B cell (primary cell): ENCODE results near the gene BACH2. TPM values are rescaled to one million over a fixed set of nuclear protein-coding genes. Genes with fewer than 3 reads are reported as not detected.

Experiments
- ATAC-seq: fragments of 200-7000 bp; cut with Tn5 transposase; one replicate; pipeline ENCODE4 v1.10.0; 2021; ENCODE audit warnings: low read depth, mild to moderate bottlenecking, moderate number of reproducible peaks, moderate library complexity
- CTCF ChIA-PET: fragments of 350-600 bp; sonication (Branson Sonifier 250); formaldehyde crosslinking; loops from one replicate; lab custom pipeline; 2021; ENCODE audit warnings: antibody characterized with exemption, inconsistent platforms; lab: Charles Lee
- POLR2A ChIA-PET: fragments of 350-600 bp; sonication (Branson Sonifier 250); formaldehyde crosslinking; loops from one replicate; lab custom pipeline; 2021; ENCODE audit warnings: antibody characterized with exemption; lab: Charles Lee
- DNase-seq: peaks from one replicate; pipeline ENCODE4 v3.0.0; 2013
- H2AFZ ChIP-seq: 2 replicates; pipeline ENCODE4 v1.6.1; 2012; ENCODE audit warnings: mild to moderate bottlenecking, low read depth, low read length; ENCODE audit not compliant: insufficient read depth, poor library complexity, severe bottlenecking
- H3K27ac ChIP-seq, 2 donors: 1 replicate in 1 of 2; 2 replicates in 1 of 2; pipeline ENCODE4 v1.5.1; 2012 to 2013; ENCODE audit warnings: low read length in 2 of 2, mild to moderate bottlenecking in 2 of 2, moderate library complexity in 1 of 2
- H3K27me3 ChIP-seq, 4 experiments: fragments of 200-600 bp in 1 of 4; sonication (generic) in 1 of 4; replicated peaks in 1 of 4; 1 replicate in 2 of 4; 2 replicates in 2 of 4; pipeline versions ENCODE4 v1.6.1 to v1.7.0; 2013 to 2016; ENCODE audit warnings: low read length in 3 of 4, mild to moderate bottlenecking in 2 of 4, mixed read lengths in 1 of 4, moderate library complexity in 1 of 4; ENCODE audit not compliant: insufficient read depth in 4 of 4, control insufficient read depth in 3 of 4; ENCODE audit errors: control extremely low read depth in 1 of 4
- H3K36me3 ChIP-seq, 2 experiments: replicated peaks in 1 of 2; 1 replicate in 1 of 2; 2 replicates in 1 of 2; pipeline versions ENCODE4 v1.6.1 to v1.7.1; 2013; ENCODE audit warnings: low read length in 1 of 2; ENCODE audit not compliant: insufficient read depth in 2 of 2, control insufficient read depth in 1 of 2; ENCODE audit errors: control extremely low read depth in 1 of 2, extremely low read depth in 1 of 2
- H3K4me1 ChIP-seq, 2 donors: fragments of 200-600 bp in 1 of 2; sonication (generic) in 1 of 2; 1 replicate in 1 of 2; 2 replicates in 1 of 2; pipeline versions ENCODE4 v1.5.1 to v1.6.1; 2013 to 2017; ENCODE audit warnings: low read length in 2 of 2; ENCODE audit not compliant: control insufficient read depth in 2 of 2, insufficient read depth in 2 of 2
- H3K4me2 ChIP-seq: replicated peaks from 2 replicates; pipeline ENCODE3; 2012; ENCODE audit warnings: mild to moderate bottlenecking, low read depth, low read length; ENCODE audit not compliant: poor library complexity, severe bottlenecking
- H3K4me3 ChIP-seq, 5 experiments: fragments of 200-600 bp in 1 of 5; sonication (generic) in 1 of 5; 1 replicate in 3 of 5; 2 replicates in 2 of 5; pipeline versions ENCODE4 v1.5.1 to v1.7.0; 2011 to 2016; ENCODE audit warnings: low read length in 4 of 5, mild to moderate bottlenecking in 4 of 5, low read depth in 2 of 5, control low read depth in 1 of 5, moderate library complexity in 1 of 5; ENCODE audit not compliant: insufficient read depth in 1 of 5; ENCODE audit errors: control extremely low read depth in 1 of 5, extremely low read depth in 1 of 5
- H3K79me2 ChIP-seq: fragments of 200-600 bp; sonication (generic); one replicate; pipeline ENCODE4 v1.6.0; 2016; ENCODE audit warnings: low read length; ENCODE audit not compliant: control insufficient read depth, insufficient read depth
- H3K9ac ChIP-seq: fragments of 200-600 bp; sonication (generic); 2 replicates; pipeline ENCODE4 v1.6.1; 2017; ENCODE audit warnings: mild to moderate bottlenecking, low read length, moderate library complexity
- H3K9me3 ChIP-seq, 3 donors: one replicate each; pipeline versions ENCODE4 v1.6.1 to v1.7.1; 2013; ENCODE audit warnings: low read length in 2 of 3; ENCODE audit not compliant: control insufficient read depth in 2 of 3, insufficient read depth in 1 of 3; ENCODE audit errors: control extremely low read depth in 1 of 3
- H4K20me1 ChIP-seq: 2 replicates; pipeline ENCODE4 v1.6.0; 2012; ENCODE audit warnings: mild to moderate bottlenecking, low read length; ENCODE audit not compliant: insufficient read depth, control insufficient read depth, poor library complexity, severe bottlenecking
- H3K27ac Mint-ChIP-seq: one replicate; pipeline ENCODE4 v1.8.0; 2021; ENCODE audit warnings: mixed read lengths
- H3K27me3 Mint-ChIP-seq: one replicate; pipeline ENCODE4 v1.8.0; 2021; ENCODE audit warnings: mixed read lengths
- H3K4me1 Mint-ChIP-seq: one replicate; pipeline ENCODE4 v1.8.0; 2021; ENCODE audit warnings: mixed read lengths
- H3K4me3 Mint-ChIP-seq: one replicate; pipeline ENCODE4 v1.8.0; 2021; ENCODE audit warnings: mixed read lengths
- H3K9me3 Mint-ChIP-seq: one replicate; pipeline ENCODE4 v1.8.0; 2022; ENCODE audit warnings: mixed read lengths; ENCODE audit not compliant: insufficient read depth
- CTCF ChIP-seq: fragments of 200-600 bp; IDR thresholded peaks from one replicate; pipeline ENCODE4 v1.8.0; 2022; ENCODE audit warnings: antibody characterized with exemption, mild to moderate bottlenecking
- EZH2 ChIP-seq: IDR thresholded peaks from 2 replicates; pipeline ENCODE4 v1.6.1; 2012; ENCODE audit warnings: borderline replicate concordance, low read depth, mild to moderate bottlenecking, moderate library complexity, low read length; ENCODE audit not compliant: insufficient read depth, poor library complexity, severe bottlenecking
- WGBS: methylation state at CpG from one replicate; pipeline ENCODE4 v1.1.5; 2013; ENCODE audit warnings: missing lambda C conversion rate; ENCODE audit not compliant: insufficient coverage; 5-methylcytosine and 5-hydroxymethylcytosine counted together
- intact Hi-C: fragments of 100-400 bp; cut with micrococcal nuclease; formaldehyde crosslinking; loops from one replicate; pipeline ENCODE4 v1.10.0; 2022
- polyA plus RNA-seq: library from polyadenylated mRNA; depleted of rRNA; stranded (reverse); fragments of >200 nt; gene quantifications from 2 replicates; pipeline ENCODE4 v1.2.3, GENCODE V29; 2012
- total RNA-seq, 2 donors: library from RNA; stranded (reverse); fragments of 120-200 nt in 1 of 2; gene quantifications; 1 replicate in 1 of 2; 2 replicates in 1 of 2; pipeline versions ENCODE4 v1.2.3 to v1.2.4, GENCODE V29; 2013 to 2022

Gene BACH2
- total and polyA plus RNA-seq, 2 donors (not counting 1 experiment from before 2014, with no cell fraction given): 41.1 to 235 TPM

GRCh38 chr6:90198758-90199425, 97.8 kb downstream of the BACH2 start:
- ATAC-seq (no peak), DNase-seq (no peak)
- peaks cover 3 to 69% of the 10 kb centered on the region in 2 experiments for H3K36me3 ChIP-seq
- H3K27me3 Mint-ChIP-seq: no peaks in the 10 kb centered on the region
- POLR2A ChIA-PET: interaction anchor here (0.5 kb wide), 1 partner anchor 18 kb away, joined by 3 read pairs; no protein-coding TSS in a partner anchor
- peak overlapping the region; percentile 72 for H3K27ac Mint-ChIP-seq
- no peak for TF ChIP-seq CTCF
- TF ChIP-seq EZH2: no peak
- intact Hi-C loops: no loop called here
- CTCF ChIA-PET: interaction anchor here (1.4 kb wide), 1 partner anchor 20 kb away, joined by 3 read pairs; no protein-coding TSS in a partner anchor
- peaks cover 19 to 29% of the 10 kb centered on the region in 2 donors for H3K4me1 ChIP-seq
- no peaks in the 10 kb centered on the region for H3K27me3 ChIP-seq
- no CpG with 5 or more reads among the region's 6 CpGs for WGBS
- H3K9me3 Mint-ChIP-seq: peaks cover 5% of the 10 kb centered on the region
- no peak overlapping the region for H2AFZ ChIP-seq
- H3K4me2 ChIP-seq: no peak overlapping the region
- H3K4me3 Mint-ChIP-seq: no peak overlapping the region
- H3K9me3 ChIP-seq: peaks cover 0 to 17% (median 15%) of the 10 kb centered on the region in 3 donors
- peak overlapping the region in 1 of 2 donors; percentile 16 for H3K27ac ChIP-seq
- H4K20me1 ChIP-seq: peaks cover 69% of the 10 kb centered on the region
- H3K4me1 Mint-ChIP-seq: peaks cover 58% of the 10 kb centered on the region
- H3K9ac ChIP-seq: no peak overlapping the region
- no peak overlapping the region for H3K4me3 ChIP-seq
- peaks cover 96% of the 10 kb centered on the region for H3K79me2 ChIP-seq

DNA sequence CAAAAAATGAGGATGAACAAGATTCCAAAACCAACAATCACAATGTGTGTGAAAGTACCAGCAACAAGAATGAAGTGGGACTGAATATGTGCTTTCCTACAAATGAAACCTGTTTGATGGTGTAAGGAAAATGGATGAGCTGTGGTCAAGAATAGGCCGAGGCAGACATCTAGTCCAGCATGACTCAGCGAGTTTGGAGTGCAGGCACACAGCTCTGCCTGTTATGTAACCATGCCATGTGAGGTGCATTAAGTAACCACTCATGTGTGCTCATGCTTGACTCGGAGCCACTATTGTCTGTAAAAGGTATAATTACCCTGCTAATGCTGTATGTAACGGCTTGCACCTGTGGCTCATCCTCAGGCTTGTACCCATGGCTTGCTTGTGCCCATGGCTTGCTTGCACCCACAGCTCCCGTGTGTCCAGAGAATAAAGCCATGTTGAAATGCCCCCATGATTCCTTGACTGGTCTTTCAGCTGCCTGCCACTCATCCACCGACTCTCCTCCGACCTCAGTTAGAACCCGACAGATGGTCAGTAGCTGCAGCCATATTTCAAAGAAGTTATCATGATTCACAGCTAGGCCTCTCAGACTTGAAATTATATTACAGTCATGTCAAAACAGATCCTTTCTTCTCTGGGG, 98.7 kb downstream of the BACH2 start:
- ChIA-PET CTCF (no interaction called here), POLR2A (interaction anchor here (0.7 kb wide), 1 partner anchor 9 kb away, joined by 3 read pairs; no protein-coding TSS in a partner anchor)
- Histone ChIP-seq H3K9ac (no peak overlapping the region), H3K4me2 (no peak overlapping the region), H3K27me3 (no peaks in the 10 kb centered on the region), H3K27ac (peak overlapping the region in 1 of 2 donors; percentile 16), H3K4me1 (peaks cover 26 to 34% of the 10 kb centered on the region in 2 donors), H4K20me1 (peaks cover 66% of the 10 kb centered on the region), H3K4me3 (no peak overlapping the region), H2AFZ (no peak overlapping the region), H3K36me3 (peaks cover 7 to 68% of the 10 kb centered on the region in 2 experiments), H3K9me3 (peaks cover 0 to 17% (median 15%) of the 10 kb centered on the region in 3 donors), H3K79me2 (peaks cover 96% of the 10 kb centered on the region)
- WGBS: 95% methylated on average over 8 of the region's 8 CpGs
- no peaks in the 10 kb centered on the region for H3K27me3 Mint-ChIP-seq
- no peak overlapping the region for H3K4me3 Mint-ChIP-seq
- ATAC-seq (no peak), DNase-seq (peak; percentile 34)
- intact Hi-C loops: no loop called here
- peak overlapping the region; percentile 72 for H3K27ac Mint-ChIP-seq
- peaks cover 60% of the 10 kb centered on the region for H3K4me1 Mint-ChIP-seq
- peaks cover 5% of the 10 kb centered on the region for H3K9me3 Mint-ChIP-seq
- TF ChIP-seq EZH2 (no peak), CTCF (no peak)
